KBM-7 (cell line): ENCODE data around the gene INHA.

ENCODE experiments used
- DNase-seq: peaks from one replicate; pipeline ENCODE4 v3.0.0-alpha.2; 2015
- in situ Hi-C: fragments of 300-500 bp; cut with MboI; formaldehyde crosslinking; loops from 2 replicates; pipeline ENCODE4 v1.14.3; 2020; ENCODE audit warnings: low sequenced_read_pairs, low pct_unique_long_range_greater_than_20kb, mixed read lengths

The INHA gene

GRCh38 chr2:219624565-219624964, 52.5 kb downstream of the INHA start:
- no peak for DNase-seq
- in situ Hi-C loops: no loop called here

- in situ Hi-C loops: no loop called here
- DNase-seq: no peak
These were observed 53.1 kb downstream of the INHA start for GRCh38 chr2:219625179-219625578.
